Left colon (tissue), 2 donors: ENCODE measurements around the gene VPS37B. TPM values are rescaled to one million over a fixed set of nuclear protein-coding genes. Genes with fewer than 3 reads are reported as not detected.

Experiments used
- ATAC-seq: fragments of 200-7000 bp; cut with Tn5 transposase; one replicate; pipeline ENCODE4 v1.9.1; 2020; ENCODE audit warnings: mild to moderate bottlenecking, moderate library complexity
- DNase-seq, 2 donors: peaks; one replicate each; pipeline ENCODE4 v3.0.0-alpha.2; 2020
- intact Hi-C, 2 donors: fragments of 100-400 bp; cut with DNase I in 1 of 2; cut with micrococcal nuclease in 1 of 2; formaldehyde crosslinking; loops; one replicate each; pipeline versions ENCODE4 v1.11.2 to v1.14.0; 2022; cut with DNase I, micrococcal nuclease
- total RNA-seq, 2 donors: library from RNA; stranded (reverse); fragmentation: NEBNext Ultra II Directional; extraction: Animal tissue kit (Norgen Biotek cat#: 25700); gene quantifications; one replicate each; pipeline ENCODE4 v1.2.1, GENCODE V29; 2021
- donor health status: DM: no; HTN: no; CAD: no.
- donor health status: DM: yes; HTN: yes; CAD: no.

VPS37B gene
- total RNA-seq, 2 donors from 2014 or later: 66.4 to 86.7 TPM

DNA sequence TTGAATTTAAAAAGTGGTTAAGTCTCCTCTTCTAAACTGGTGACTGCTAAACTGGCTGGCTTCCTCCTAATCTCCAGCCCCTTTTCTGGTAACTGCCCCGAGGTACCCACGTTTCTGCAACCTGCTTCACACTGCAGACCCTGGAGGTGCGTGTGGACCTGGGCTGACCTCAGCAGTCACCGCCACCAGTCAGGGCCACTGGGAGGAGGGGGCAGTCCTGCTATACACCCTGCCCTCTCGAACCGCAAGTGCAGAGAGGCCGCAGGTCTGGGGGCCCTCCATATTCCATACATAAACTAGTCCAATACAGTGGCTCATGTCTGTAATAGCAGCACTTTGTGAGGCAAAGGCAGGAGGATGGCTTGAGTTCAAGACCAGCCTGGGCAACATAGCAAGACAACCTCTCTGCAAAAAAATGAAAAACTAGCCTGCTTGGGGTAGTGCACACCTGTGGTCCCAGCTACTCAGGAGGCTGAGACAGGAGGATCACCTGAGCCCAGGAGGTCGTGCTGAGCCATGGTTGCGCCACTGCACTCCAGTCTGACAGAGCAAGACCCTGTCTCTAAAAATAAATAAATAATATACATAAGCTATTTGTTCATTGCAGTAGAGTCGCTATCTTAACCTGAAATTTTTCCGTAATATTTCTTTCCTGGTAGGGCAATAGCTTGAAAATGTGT, 25.6 kb downstream of the VPS37B start:
- ATAC-seq (no peak), DNase-seq (peak in 1 of 2 donors; percentile 23)
- intact Hi-C loops: no loop called here

DNA sequence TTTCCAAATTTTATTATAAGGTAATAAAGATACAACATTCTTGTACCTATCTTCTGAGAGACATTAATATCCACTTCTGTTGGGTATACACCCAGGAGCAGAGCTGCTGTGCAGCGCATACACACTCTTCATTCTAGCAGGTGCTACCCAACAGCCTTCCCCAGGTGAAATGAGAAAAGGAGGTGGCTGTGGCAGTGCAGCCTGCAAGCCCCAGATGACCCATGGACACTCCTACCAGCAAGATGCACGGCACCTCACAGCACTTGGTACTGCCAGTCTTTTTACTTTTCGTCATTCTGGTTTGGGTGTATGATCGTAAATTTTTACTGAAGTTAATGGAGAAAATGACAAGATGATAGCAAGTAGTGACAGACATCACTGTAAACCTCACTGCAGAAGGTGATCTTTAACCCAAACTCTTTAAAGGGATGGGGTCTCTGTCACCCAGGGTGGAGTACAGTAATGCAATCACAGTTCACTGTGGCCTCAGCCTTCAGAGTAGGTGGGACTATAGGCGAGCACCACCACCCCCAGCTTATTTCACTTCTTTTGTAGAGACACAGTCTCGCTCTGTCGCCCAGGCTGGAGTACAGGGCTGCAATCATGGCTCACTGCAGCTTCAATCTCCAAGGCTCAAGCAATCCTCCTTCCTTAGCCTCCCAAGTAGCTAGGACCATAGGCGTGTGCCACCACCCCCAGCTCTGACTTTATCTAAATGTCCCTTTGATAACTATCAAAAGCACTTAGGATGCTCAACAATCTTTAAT, 26.5 kb downstream of the VPS37B start:
- DNase-seq: peak in 1 of 2 donors; percentile 21
- intact Hi-C loops: no loop called here
- ATAC-seq: no peak

DNA sequence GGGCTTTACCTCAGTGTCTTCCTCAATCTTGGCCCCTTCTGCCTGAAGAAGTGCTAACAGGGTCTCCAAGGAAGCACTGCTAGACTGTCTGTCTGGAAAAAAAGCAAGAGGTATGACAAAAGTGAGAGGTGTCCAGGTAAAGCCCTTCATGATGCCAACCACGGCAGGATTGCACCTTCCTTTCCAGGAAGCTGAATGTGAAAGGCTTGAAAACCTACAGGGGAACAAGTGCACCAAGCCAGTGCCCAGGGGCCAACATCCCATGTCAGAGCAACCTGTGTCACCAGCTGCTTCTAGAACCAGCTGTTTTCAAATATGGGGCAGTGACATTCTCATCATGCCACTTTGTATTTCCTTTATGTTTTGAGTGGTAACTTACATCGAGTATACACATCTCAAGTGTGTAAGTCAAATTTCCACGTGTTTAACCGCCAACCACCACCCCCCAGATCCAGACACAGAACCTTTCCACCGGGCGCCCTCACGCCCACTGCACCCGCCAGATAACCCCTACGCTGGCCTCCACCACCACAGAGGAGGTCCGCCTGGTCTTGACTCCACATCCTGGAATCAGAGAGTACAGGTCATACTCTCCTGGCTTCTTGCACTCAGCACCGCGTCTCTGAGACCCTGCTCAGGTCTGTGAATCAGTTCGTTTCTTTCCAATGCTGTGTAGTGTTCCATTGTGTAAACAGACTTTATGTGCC, 27.3 kb downstream of the VPS37B start:
- peak in 1 of 2 donors; percentile 12 for DNase-seq
- intact Hi-C loops: no loop called here
- no peak for ATAC-seq

DNA sequence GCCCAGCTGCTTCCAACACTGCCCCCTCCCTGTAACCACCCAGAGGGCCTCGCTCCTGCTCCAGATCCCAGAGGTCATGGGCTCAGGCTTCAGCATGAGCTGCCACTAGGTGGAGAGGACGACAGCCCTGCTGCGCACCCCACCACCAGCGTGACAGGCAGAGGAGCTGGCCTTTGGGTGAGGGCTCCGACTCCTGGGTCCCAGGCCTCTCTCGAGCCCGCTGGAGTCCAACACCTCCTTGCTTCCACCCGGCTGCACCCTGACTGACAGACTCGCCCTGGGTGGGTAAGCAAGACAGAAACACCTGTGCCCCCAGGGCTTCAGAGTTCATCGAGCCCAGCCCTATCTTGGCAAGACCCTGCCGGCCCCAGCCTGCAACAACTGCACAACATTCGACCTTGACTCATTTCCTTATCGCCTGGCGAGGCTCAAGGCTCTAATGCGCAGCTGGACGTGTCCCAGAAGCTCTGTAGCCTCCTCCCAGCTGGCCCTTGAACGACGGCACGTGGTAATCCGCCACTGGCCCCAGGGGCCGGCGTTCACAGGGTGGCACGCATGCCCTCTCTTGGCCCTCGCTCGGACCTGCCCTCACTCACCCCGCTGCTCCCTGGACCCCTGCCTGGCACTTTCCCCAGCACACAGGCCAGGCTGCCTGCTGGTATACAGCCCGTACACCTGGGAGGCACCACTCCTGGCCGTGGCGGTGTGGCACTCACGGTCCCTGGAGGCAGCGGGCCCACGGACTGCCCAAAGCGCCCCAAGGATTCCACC, 28.0 kb downstream of the VPS37B start:
- DNase-seq (peak; percentile 69 to 78), ATAC-seq (peak; percentile 53)
- intact Hi-C loops: no loop called here

GRCh38 chr12:122866950-122867607, 28.8 kb downstream of the VPS37B start:
- DNase-seq (peak in 1 of 2 donors; percentile 28), ATAC-seq (no peak)
- intact Hi-C loops: no loop called here

- intact Hi-C loops: no loop called here
- no peak for DNase-seq
- ATAC-seq: no peak
These were observed 29.5 kb downstream of the VPS37B start for GRCh38 chr12:122866379-122866778.

DNA sequence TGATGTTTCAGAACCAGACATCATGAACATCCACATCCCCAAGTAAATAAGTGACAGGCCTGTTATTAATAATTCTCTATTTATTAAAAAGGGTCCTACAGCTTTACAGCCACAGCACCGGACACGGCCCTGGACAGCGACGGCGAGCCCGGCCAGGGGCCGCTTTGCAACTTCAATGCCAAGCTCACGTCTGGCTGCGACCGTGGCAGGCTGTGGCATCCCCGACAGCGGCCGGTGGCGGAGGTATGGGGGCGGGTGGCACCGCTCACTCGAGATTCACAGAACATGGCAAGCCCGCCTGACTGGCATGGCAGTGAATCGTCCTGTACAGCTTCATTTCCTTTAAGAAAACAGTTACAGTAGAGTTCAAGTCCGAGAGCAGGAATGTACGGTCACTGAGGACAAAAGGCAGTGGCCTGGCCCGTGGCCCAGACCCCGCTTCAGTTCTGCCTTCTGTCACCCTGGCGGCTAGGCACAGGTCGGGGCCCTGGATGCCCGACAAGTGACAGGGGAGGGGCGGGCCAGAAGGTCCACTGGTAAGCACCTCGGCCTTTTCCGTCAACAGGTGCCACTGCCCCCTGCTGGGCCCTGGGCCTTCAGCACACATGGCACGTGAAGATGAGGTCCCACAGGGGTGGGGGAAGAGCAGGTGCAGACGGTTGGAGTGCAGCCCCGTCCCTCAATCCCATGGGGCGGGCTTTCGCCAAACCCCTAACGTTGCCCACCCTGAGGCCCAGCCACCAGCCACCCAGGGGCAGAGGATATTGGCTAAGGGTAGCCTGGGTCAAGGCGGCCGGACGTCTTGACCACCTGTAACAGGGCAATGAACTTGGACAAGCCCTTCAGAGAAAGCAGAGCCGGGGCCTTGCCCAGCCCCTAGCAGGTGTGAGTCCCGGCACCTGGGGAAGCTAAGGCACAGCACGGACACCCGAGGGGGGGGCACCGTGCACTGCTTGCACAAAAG, 30.4 kb downstream of the VPS37B start:
- DNase-seq (peak in 1 of 2 donors; percentile 58), ATAC-seq (no peak)
- intact Hi-C loops: no loop called here

DNA sequence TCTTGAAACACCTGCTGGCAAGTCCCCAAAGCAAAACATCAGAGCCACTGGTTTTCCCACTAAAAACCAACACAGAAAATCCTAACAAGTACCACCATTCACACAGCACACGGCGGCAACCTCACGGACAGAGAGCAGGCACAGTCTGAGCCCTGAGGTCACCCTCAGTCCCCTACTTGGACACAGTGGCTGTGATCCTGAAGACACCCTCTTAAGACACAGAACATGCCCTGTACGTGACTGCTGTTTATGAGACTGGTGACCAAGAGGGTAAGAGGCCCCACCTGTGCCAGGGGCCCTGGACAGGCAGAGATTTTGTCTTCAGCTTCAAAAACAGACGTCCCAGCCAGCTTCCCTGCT, 31.1 kb downstream of the VPS37B start:
- DNase-seq (no peak), ATAC-seq (no peak)
- intact Hi-C loops: loop anchor here in 1 of 2 donors (5.0 kb wide), 1 partner anchor 87 kb away; no protein-coding TSS in a partner anchor

DNA sequence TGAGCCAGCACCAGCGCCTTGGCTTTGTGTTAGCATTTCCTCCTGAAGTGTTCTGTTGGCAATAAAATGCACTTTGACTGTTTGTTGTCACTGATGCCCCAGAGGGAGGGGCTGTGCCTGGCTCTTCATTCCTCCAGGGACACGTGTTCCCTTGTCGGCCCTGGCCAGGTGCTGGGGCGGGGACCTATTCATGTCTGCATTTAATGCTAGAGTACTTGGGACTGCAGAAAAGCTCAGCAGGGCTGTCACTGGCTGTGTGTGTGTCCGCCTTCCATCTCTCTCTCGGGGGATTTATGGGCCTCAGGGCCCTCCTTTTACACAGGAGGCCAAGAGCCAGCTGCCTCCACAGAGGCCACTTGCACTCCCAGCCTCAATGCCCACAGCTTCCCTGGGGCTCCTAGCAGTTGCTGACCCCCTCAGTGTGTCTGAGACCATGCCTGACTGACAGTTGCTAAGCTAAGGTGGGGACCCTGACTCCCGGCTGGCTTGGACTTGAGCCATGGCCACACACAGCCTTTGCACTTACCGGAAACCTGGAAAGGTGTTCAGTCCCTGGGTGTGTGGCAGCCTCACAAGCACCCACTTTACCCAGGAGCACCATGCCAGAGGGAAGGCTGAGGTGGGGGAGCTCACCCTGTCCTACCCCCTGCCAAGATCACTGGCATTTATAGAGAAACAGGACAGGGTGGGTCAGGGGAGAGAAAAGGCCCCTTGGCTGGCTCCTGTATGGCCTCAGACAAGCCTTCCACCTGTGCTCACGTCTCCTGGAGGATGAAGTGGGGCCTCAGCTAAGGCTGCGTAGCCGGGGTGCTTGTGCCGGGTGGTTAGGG, 32.8 kb downstream of the VPS37B start:
- ATAC-seq (peak; percentile 73), DNase-seq (peak; percentile 86 to 94)

GRCh38 chr12:122862110-122862634, 33.8 kb downstream of the VPS37B start:
- DNase-seq (no peak), ATAC-seq (peak; percentile 9)
- intact Hi-C loops: loop anchor here in 1 of 2 donors (5.0 kb wide), 1 partner anchor 90 kb away; no protein-coding TSS in a partner anchor

More for the DNA sequence above, 32.8 kb downstream of the VPS37B start:
- intact Hi-C loops: loop anchor here in 1 of 2 donors (5.0 kb wide), 1 partner anchor 89 kb away; no protein-coding TSS in a partner anchor

DNA sequence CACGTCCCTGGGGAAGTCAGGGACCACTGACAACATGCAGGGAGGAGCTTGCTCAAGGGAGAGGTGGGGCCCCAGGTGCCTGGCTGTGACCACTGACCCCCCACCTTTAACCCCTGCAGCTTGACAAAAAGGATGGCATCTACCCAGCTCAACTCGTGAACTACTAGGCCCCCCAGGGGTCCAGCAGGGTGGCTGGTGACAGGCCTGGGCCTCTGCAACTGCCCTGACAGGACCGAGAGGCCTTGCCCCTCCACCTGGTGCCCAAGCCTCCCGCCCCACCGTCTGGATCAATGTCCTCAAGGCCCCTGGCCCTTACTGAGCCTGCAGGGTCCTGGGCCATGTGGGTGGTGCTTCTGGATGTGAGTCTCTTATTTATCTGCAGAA, 34.3 kb downstream of the VPS37B start:
- DNase-seq (no peak), ATAC-seq (no peak)
- intact Hi-C loops: loop anchor here in 1 of 2 donors (5.0 kb wide), 1 partner anchor 91 kb away; no protein-coding TSS in a partner anchor

DNA sequence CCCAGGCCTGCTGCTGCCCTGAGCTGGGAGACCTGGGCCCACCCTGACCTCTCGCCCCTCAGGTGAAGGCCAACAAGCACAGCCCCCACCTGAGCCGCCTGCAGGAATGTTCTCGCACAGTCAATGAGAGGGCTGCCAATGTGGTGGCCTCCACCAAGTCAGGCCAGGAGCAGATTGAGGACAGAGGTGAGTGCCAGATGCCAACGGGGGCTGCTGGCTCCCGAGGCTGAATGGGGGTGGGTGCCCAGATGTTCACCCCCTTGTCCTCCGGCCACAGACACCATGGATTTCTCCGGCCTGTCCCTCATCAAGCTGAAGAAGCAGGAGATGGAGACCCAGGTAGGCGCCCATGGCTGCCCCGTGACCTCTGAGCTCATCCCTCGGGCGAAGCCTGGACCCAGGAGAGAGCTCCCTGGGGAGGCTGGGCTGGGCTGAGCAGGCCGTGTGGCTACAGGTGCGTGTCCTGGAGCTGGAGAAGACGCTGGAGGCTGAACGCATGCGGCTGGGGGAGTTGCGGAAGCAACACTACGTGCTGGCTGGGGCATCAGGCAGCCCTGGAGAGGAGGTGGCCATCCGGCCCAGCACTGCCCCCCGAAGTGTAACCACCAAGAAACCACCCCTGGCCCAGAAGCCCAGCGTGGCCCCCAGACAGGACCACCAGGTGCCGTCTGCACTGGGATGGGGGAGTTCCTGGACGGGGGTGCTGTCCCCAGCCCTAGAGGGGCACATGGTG, 34.9 kb downstream of the VPS37B start:
- intact Hi-C loops: loop anchor here in 1 of 2 donors (5.0 kb wide), 1 partner anchor 91 kb away; no protein-coding TSS in a partner anchor
- ATAC-seq: no peak
- DNase-seq: no peak

GRCh38 chr12:122860040-122860853, 35.7 kb downstream of the VPS37B start:
- ATAC-seq: peak; percentile 42
- intact Hi-C loops: loop anchor here in 1 of 2 donors (5.0 kb wide), 1 partner anchor 92 kb away; no protein-coding TSS in a partner anchor

DNA sequence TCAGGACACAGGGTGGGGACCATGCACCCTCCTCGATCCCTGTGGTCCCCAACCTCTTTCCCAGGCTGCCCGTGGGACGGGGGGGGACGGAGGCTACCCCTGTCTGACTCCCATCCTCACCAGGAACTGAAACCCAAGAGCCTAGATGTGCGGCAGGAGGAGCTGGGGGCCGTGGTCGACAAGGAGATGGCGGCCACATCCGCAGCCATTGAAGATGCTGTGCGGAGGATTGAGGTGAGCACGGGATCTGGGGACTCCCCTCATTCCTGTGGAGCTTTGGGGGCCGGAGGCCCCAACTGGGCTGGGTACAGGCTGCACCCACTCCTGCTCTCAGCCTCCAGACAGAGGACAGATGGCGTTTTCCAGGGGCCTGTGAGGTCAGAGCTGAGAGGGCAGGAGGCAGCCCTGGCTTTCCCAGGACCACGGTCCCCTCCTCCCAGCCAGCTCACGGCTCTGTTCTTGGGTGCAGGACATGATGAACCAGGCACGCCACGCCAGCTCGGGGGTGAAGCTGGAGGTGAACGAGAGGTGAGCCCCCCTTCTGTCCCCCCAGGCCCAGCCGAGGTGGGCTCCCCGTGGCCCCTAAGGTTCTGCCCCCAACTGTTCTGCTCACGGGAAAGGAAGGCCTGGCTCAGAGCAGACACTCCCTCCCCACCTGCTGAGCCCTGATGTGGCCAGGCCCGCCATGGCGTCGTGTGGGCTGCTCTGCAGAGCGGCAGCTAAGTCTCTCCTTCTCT, 36.5 kb downstream of the VPS37B start:
- intact Hi-C loops: loop anchor here (5.0 kb wide), 1 partner anchor 93 kb away; no protein-coding TSS in a partner anchor

More at GRCh38 chr12:122860040-122860853, 35.7 kb downstream of the VPS37B start:
- DNase-seq: peak; percentile 78 to 89

More for the DNA sequence above, 36.5 kb downstream of the VPS37B start:
- ATAC-seq (no peak), DNase-seq (no peak)
